Measurements from ENCODE around the gene ORMDL3.

The ORMDL3 gene

GRCh38 chr17:39923836-39924690 lies 3.3 kb downstream of the ORMDL3 start:
- DNase-seq (ENCODE audit: low read depth in 1 of 2, low spot score in 1 of 2): no peak
- Histone ChIP-seq H3K4me3 (replicated peaks; ENCODE audit: insufficient read depth, low read length) (no peak overlapping the region), H3K27me3 (ENCODE audit: insufficient read depth, poor library complexity, severe bottlenecking) (no peaks in the 10 kb centered on the region), H3K27ac (replicated peaks) (no peak overlapping the region)
- TF ChIP-seq POLR2AphosphoS5 (IDR thresholded peaks at IDR 0.05; ENCODE audit: low read depth): no peak
- TF ChIP-seq REST (IDR thresholded peaks at IDR 0.05; ENCODE audit: insufficient replicate concordance, low read depth): no peak
- no peak for TF ChIP-seq GABPA (IDR thresholded peaks at IDR 0.05; ENCODE audit: low read depth)
- no peak for TF ChIP-seq CTCF (IDR thresholded peaks at IDR 0.05; ENCODE audit: insufficient read depth, low read length)
- no peak for TF ChIP-seq SPI1 (IDR thresholded peaks at IDR 0.05; ENCODE audit: borderline replicate concordance, low read depth)

- Histone ChIP-seq H3K27me3 (ENCODE audit: insufficient read depth, poor library complexity, severe bottlenecking) (no peaks in the 10 kb centered on the region), H3K27ac (replicated peaks) (no peak overlapping the region), H3K4me3 (replicated peaks; ENCODE audit: insufficient read depth, low read length) (no peak overlapping the region)
- no peak for DNase-seq (ENCODE audit: low read depth in 1 of 2, low spot score in 1 of 2)
- TF ChIP-seq CTCF (IDR thresholded peaks at IDR 0.05; ENCODE audit: insufficient read depth, low read length) (no peak), SPI1 (IDR thresholded peaks at IDR 0.05; ENCODE audit: borderline replicate concordance, low read depth) (no peak), GABPA (IDR thresholded peaks at IDR 0.05; ENCODE audit: low read depth) (no peak), POLR2AphosphoS5 (IDR thresholded peaks at IDR 0.05; ENCODE audit: low read depth) (no peak)
Observed at GRCh38 chr17:39923230-39923629, 4.2 kb downstream of the ORMDL3 start.

GRCh38 chr17:39922006-39922405 lies 5.4 kb downstream of the ORMDL3 start:
- Histone ChIP-seq H3K4me3 (replicated peaks; ENCODE audit: insufficient read depth, low read length) (no peak overlapping the region), H3K27me3 (ENCODE audit: insufficient read depth, poor library complexity, severe bottlenecking) (no peaks in the 10 kb centered on the region), H3K27ac (replicated peaks) (peak overlapping the region; percentile 1; the same call in 1 of the 2 replicates)
- DNase-seq (ENCODE audit: low read depth in 1 of 2, low spot score in 1 of 2): no peak
- TF ChIP-seq REST (IDR thresholded peaks at IDR 0.05; ENCODE audit: insufficient replicate concordance, low read depth): no peak
- no peak for TF ChIP-seq CTCF (IDR thresholded peaks at IDR 0.05; ENCODE audit: insufficient read depth, low read length)
- no peak for TF ChIP-seq POLR2AphosphoS5 (IDR thresholded peaks at IDR 0.05; ENCODE audit: low read depth)
- TF ChIP-seq SPI1 (IDR thresholded peaks at IDR 0.05; ENCODE audit: borderline replicate concordance, low read depth): no peak
- no peak for TF ChIP-seq GABPA (IDR thresholded peaks at IDR 0.05; ENCODE audit: low read depth)

Data from HL-60 (cell line).